ENCODE results near the gene ERCC5. TPM values are rescaled to one million over a fixed set of nuclear protein-coding genes. Genes with fewer than 3 reads are reported as not detected.

The ERCC5 gene
- total and polyA plus RNA-seq, 2 of the 8 experiments (the other 6 are each of a cell fraction or from before 2014, with no cell fraction given), result 3.8 to 24.4 TPM

DNA sequence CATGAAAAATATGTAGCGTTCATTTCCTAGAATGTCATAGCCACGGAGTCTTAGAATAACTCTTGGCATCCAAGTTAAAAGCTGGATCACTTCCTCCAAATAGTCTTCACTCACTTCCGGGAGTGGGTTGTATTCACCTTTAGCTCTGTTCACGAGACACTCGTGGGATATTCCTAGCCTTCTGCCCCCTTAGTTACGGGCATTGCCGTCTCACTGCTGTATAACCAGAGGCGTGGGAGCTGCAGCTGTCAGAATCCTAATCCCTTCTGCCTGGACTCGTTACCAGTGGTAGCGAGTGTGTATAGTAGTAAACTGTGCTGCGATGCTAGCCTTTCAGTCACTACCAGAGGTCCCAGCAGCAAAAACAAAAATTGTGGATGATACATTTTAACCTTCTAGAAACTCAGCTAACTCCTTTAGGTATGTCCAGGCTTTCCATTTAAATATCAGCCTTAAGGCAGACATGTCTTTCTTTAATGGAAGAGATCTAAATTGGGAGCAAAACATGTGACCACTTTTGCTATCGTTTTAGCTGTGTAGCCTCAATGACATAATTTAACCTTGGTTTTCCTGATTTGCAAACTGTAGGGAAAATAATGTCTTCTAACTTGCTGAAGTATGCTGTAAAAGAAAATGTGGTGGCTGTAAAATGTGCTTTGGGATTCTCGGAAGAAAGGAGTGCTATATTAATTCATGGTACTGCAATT, 34.1 kb downstream of the ERCC5 start:
- H2AK5ac ChIP-seq (ENCODE audit: low read depth, low read length), result no peak overlapping the region
- no peak overlapping the region for H3K14ac ChIP-seq (ENCODE audit: insufficient read length)
- FAIRE-seq (no peak), DNase-seq (ENCODE audit: low read depth in 1 of 2, low spot score in 2 of 2) (no peak)
- no peak overlapping the region for H2AFZ ChIP-seq (ENCODE audit: low read length)
- POLR2A ChIA-PET (ENCODE audit: partially characterized antibody), result interaction anchor here (0.6 kb wide), 1 partner anchor 13 kb away, joined by 3 read pairs; no protein-coding TSS in a partner anchor
- 91% methylated on average over 13 of the region's 13 CpGs; no CpG with 5 or more reads in 1 of the 2 experiments for WGBS, 2 experiments (ENCODE audit: extremely low coverage in 1 of 2, insufficient coverage in 1 of 2, insufficient read length in 1 of 2, insufficient replicate concordance in 2 of 2, low coverage in 1 of 2, low lambda C conversion rate in 2 of 2, missing lambda C conversion rate in 1 of 2)
- no peak overlapping the region for H4K8ac ChIP-seq (ENCODE audit: extremely low read depth, insufficient read depth, low read length)
- H2BK20ac ChIP-seq (ENCODE audit: low read length), result no peak overlapping the region
- H4K5ac ChIP-seq (ENCODE audit: insufficient read length, low read depth, low read length), result no peak overlapping the region
- H2BK15ac ChIP-seq (ENCODE audit: low read length), result no peak overlapping the region
- H3K23ac ChIP-seq (ENCODE audit: insufficient read length), result no peak overlapping the region
- no peaks in the 10 kb centered on the region for H3K79me2 ChIP-seq (ENCODE audit: control insufficient read depth in 1 of 2, insufficient read depth in 2 of 2, low read length in 2 of 2)
- H3K56ac ChIP-seq (replicated peaks; ENCODE audit: insufficient read length, low read depth, low read length), result no peak overlapping the region
- H2BK120ac ChIP-seq (replicated peaks; ENCODE audit: low read depth, low read length), result no peak overlapping the region
- H3K27ac ChIP-seq (ENCODE audit: low read depth, low read length), result no peak overlapping the region
- no peaks in the 10 kb centered on the region for H3K23me2 ChIP-seq (ENCODE audit: low read depth, low read length)
- H3K9me3 ChIP-seq (ENCODE audit: insufficient read depth in 2 of 2, low read depth in 1 of 2, low read length in 1 of 2), result no peaks in the 10 kb centered on the region
- H2BK12ac ChIP-seq (ENCODE audit: low read depth, low read length), result no peak overlapping the region
- no peak overlapping the region for H2BK5ac ChIP-seq (ENCODE audit: low read depth, low read length)
- peaks cover 0 to 4% (median 3%) of the 10 kb centered on the region in 4 experiments; a peak in 2 of 7 replicates for H3K4me1 ChIP-seq (replicated peaks in 1 of 4; ENCODE audit: control insufficient read depth in 3 of 4, insufficient read depth in 4 of 4, low read length in 3 of 4)
- peaks cover 0 to 2% (median 0%) of the 10 kb centered on the region in 4 experiments; a peak in 2 of 8 replicates for H3K36me3 ChIP-seq (ENCODE audit: control insufficient read depth in 2 of 4, insufficient read depth in 4 of 4, low read length in 3 of 4)
- no peak overlapping the region for H3K4ac ChIP-seq (replicated peaks; ENCODE audit: insufficient read length, low read depth, low read length)
- no peak overlapping the region for H3K4me2 ChIP-seq (ENCODE audit: insufficient read depth in 1 of 2, low read depth in 2 of 2, low read length in 2 of 2)
- H4K20me1 ChIP-seq (replicated peaks in 1 of 2; ENCODE audit: control insufficient read depth in 1 of 2, insufficient read depth in 2 of 2, low read length in 2 of 2), result no peaks in the 10 kb centered on the region
- TF ChIP-seq SIRT6 (IDR thresholded peaks at IDR 0.05; ENCODE audit: low read length) (no peak), TEAD4 (IDR thresholded peaks at IDR 0.05; ENCODE audit: low read depth, low read length) (no peak), SRF (IDR thresholded peaks at IDR 0.05; ENCODE audit: low read depth, low read length) (no peak), GTF2F1 (IDR thresholded peaks at IDR 0.05; ENCODE audit: borderline replicate concordance, low read depth, low read length) (no peak), EGR1 (IDR thresholded peaks at IDR 0.05; ENCODE audit: borderline replicate concordance, low read depth, low read length) (no peak), RBBP5 (IDR thresholded peaks at IDR 0.05; ENCODE audit: borderline replicate concordance, low read depth, low read length) (no peak), CHD1 (IDR thresholded peaks at IDR 0.05; ENCODE audit: low read depth, low read length) (no peak), KDM5A (IDR thresholded peaks at IDR 0.05; ENCODE audit: low read length) (no peak), EZH2 (IDR thresholded peaks at IDR 0.05; ENCODE audit: low read depth, low read length, severe bottlenecking) (no peak), NANOG (IDR thresholded peaks at IDR 0.05; ENCODE audit: insufficient read depth, low read depth, low read length, poor library complexity, severe bottlenecking) (no peak), SP2 (IDR thresholded peaks at IDR 0.05; ENCODE audit: low read length) (no peak)
- no peak overlapping the region for H3K4me3 ChIP-seq (ENCODE audit: extremely low read depth in 1 of 4, insufficient read depth in 2 of 4, low read depth in 3 of 4, low read length in 4 of 4)
- no peaks in the 10 kb centered on the region for H3K27me3 ChIP-seq (replicated peaks in 1 of 4; ENCODE audit: control insufficient read depth in 3 of 4, extremely low read depth in 1 of 4, insufficient read depth in 3 of 4, low read length in 3 of 4)
- H3K79me1 ChIP-seq (ENCODE audit: low read depth, low read length), result no peaks in the 10 kb centered on the region
- H4K91ac ChIP-seq (replicated peaks; ENCODE audit: insufficient read length, low read length), result no peak overlapping the region
- H3K18ac ChIP-seq (ENCODE audit: extremely low read depth, low read length), result no peak overlapping the region
- CTCF ChIA-PET (ENCODE audit: partially characterized antibody), result interaction anchor here (0.9 to 3.7 kb wide), 2 partner anchors 9 to 27 kb away, joined by 3 to 23 read pairs; no protein-coding TSS in a partner anchor
- H3K9ac ChIP-seq (replicated peaks in 1 of 4; ENCODE audit: extremely low read depth in 1 of 4, low read depth in 3 of 4, low read length in 3 of 4), result no peak overlapping the region
